ENCODE results near the gene MSI2. TPM values are rescaled to one million over a fixed set of nuclear protein-coding genes. Genes with fewer than 3 reads are reported as not detected.

Gene MSI2
- total and polyA plus RNA-seq, 5 experiments from 2014 or later: 2.5 to 136 (median 4.9) TPM

DNA sequence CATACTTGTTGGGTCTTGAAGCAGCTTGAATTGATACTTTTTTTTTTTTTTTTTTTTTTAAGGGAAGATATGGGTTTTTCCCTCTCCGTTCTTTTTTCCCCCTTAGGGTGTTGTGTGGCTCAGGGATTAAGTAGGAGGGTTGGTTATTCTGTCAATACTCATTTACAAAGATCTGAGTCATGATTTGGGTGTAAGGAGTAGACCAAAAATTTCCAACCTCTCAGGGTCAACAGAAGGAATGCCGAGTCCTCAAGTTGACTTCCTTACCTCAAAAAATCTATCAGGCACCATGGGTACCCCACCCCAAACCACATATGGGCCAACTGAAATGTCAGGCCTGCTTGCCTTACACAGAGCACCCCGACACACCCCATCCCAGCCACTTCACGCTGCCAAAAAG is 258.3 kb downstream of the MSI2 start:
- Mint-ChIP-seq H3K4me3 (no peak overlapping the region), H3K9me3 (no peaks in the 10 kb centered on the region), H3K27me3 (no peaks in the 10 kb centered on the region), H3K4me1 (peaks cover 12 to 48% (median 24%) of the 10 kb centered on the region in 4 donors), H3K27ac (peak overlapping the region in 3 of 10 donors; percentile 4 to 44 (median 43)), H3K36me3 (peaks cover 0 to 4% (median 0%) of the 10 kb centered on the region in 3 donors)
- DNase-seq (no peak), ATAC-seq (no peak)
- POLR2A ChIA-PET: no interaction called here

DNA sequence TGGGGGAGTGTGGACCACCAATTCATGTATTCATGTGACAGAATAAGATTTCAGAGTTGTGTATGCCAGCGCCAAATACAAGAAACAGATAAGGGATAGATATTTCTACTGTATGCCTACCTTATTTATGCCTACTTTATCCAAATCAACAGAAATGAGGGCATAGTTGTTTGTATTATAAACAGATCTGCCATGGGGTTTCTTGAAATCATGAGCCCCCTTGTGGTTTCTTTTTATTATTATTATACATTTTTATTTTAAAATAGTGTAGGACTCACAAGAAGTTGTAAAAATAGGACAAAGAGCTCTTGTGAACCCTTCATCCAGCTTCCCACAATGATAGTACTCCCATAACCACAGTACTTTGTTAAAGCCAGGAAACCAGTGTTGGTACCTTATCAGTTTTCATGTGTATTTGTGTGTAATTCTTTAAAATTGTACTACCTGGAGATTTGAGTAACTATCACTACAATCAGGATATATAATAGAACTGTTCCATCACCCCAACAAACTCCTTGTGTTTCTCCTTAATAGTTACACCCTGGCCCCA is 259.4 kb downstream of the MSI2 start:
- no peak for DNase-seq
- Mint-ChIP-seq H3K9me3 (no peaks in the 10 kb centered on the region), H3K4me1 (peaks cover 7 to 36% (median 23%) of the 10 kb centered on the region in 4 donors), H3K27me3 (no peaks in the 10 kb centered on the region), H3K4me3 (no peak overlapping the region), H3K36me3 (peaks cover 0 to 4% (median 0%) of the 10 kb centered on the region in 3 donors), H3K27ac (no peak overlapping the region)
- POLR2A ChIA-PET: no interaction called here
- ATAC-seq: no peak

DNA sequence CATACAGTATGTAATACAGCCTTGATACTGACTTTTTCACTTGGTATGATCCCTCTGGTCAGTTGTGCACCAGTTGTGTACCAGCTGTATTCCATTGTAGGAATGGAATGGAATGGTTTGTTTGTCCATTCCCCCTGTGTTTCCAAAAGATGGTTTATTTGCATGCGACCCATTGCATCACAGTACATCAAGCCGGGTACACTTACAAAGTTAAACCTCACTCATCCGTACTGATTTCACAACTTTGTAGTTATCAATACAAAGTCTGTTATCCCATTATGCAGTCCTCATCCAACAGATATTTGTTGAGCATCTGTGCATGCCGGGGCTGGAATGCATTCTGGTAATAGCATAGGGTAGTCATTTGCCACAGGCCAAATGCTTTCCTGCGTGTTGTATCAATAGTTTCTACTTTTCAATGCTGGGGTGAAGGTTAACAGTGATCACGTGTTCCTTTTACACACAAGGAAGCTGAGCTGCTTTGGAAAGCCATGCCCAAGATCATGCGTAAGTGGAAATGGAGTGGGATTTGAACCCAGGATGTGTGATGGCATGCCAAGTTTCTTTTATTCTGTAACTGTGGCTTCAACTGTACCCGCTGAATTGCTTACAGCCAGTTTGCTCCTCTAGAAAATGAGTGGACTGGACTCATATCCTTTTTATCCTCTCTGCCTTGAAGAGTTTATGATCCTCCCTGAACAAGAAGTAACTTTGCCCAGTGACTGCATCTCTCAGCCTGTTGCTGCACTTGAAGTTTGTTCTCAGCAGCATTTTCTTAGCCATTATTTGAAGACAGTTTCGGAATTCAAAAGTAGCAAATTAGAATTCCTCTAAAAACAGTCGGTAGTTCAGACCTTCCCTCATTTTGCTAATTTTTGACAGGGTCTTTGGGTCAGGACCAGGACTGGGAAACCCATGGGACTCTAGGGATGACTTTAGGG is 260.2 kb downstream of the MSI2 start:
- ATAC-seq (no peak), DNase-seq (no peak)
- Mint-ChIP-seq H3K36me3 (peaks cover 0 to 4% (median 0%) of the 10 kb centered on the region in 3 donors), H3K4me1 (peaks cover 6 to 31% (median 24%) of the 10 kb centered on the region in 4 donors), H3K27ac (peak overlapping the region in 3 of 10 donors; percentile 20 to 60 (median 32)), H3K4me3 (no peak overlapping the region), H3K27me3 (no peaks in the 10 kb centered on the region), H3K9me3 (no peaks in the 10 kb centered on the region)
- POLR2A ChIA-PET: no interaction called here

DNA sequence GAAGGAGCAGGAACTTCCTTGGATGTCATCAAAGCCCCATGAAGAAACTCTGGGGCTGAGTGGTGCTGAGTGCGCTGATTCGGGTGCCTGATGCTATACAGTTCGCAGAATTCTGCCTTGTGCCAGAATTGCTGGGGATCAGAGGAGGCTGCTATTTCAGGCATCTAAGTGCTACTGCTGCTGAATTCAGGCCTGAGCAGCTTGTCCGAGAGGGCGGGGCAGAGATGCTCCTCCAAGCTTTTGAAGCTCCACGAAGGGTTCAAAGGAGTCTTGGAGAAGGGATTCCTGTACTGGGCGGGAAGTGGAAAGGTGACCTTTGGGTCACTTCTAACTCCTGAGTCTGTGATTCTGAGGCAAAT is 260.9 kb downstream of the MSI2 start:
- ATAC-seq: no peak
- no peak for DNase-seq
- POLR2A ChIA-PET: interaction anchor here (1.5 kb wide), 1 partner anchor 16 kb away, joined by 3 read pairs; no protein-coding TSS in a partner anchor
- H3K9me3 Mint-ChIP-seq: no peaks in the 10 kb centered on the region
- H3K36me3 Mint-ChIP-seq: peaks cover 0 to 4% (median 0%) of the 10 kb centered on the region in 3 donors
- peaks cover 6 to 30% (median 24%) of the 10 kb centered on the region in 4 donors for H3K4me1 Mint-ChIP-seq
- peak overlapping the region in 2 of 10 donors; percentile 32 to 67 for H3K27ac Mint-ChIP-seq
- H3K27me3 Mint-ChIP-seq: no peaks in the 10 kb centered on the region
- no peak overlapping the region for H3K4me3 Mint-ChIP-seq

DNA sequence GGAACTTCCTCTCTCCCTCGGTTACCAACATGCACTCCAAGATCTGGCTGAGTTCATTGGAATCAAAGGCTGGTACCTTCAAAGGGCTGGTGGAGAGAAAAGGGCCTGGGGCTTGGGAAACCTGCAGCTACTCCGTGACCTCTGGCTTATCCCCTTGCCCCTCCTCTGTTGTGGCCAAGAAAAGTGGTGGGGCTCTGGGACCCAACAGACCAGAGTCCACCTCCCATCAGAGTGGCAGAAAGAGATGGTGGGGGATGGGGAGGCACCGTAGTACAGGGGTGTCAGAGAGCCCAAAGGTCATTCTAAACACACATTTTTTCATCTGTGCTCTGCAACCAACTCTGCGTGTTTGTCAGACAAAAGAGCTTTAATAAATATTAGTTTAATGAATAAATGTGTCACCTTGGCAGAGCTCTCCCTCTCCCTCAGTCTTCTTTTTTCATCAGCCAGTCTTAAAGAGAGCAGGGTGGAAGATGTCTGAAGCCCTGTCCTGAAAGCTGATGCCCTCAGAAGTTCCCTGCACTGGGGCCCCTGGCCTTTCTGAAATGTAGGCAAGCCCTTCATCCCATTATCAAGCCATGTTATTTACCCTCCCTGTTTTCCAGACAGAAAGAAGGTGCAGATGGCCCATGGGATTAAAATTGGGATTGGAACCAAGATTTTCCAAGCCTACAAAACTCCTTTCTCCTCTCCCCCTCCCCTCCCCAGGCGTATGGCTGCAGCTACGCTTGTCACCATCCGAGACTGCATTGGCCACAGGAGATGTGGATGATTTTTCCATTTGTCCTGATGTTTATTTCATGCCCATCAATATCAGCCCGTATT is 261.5 kb downstream of the MSI2 start:
- POLR2A ChIA-PET: interaction anchor here (1.5 kb wide), 1 partner anchor 17 kb away, joined by 3 read pairs; no protein-coding TSS in a partner anchor
- ATAC-seq: no peak
- Mint-ChIP-seq H3K9me3 (no peaks in the 10 kb centered on the region), H3K27ac (peak overlapping the region in 1 of 10 donors; percentile 67), H3K27me3 (no peaks in the 10 kb centered on the region), H3K4me1 (peaks cover 7 to 32% (median 27%) of the 10 kb centered on the region in 4 donors), H3K4me3 (no peak overlapping the region), H3K36me3 (peaks cover 0 to 4% (median 0%) of the 10 kb centered on the region in 3 donors)
- DNase-seq: no peak

DNA sequence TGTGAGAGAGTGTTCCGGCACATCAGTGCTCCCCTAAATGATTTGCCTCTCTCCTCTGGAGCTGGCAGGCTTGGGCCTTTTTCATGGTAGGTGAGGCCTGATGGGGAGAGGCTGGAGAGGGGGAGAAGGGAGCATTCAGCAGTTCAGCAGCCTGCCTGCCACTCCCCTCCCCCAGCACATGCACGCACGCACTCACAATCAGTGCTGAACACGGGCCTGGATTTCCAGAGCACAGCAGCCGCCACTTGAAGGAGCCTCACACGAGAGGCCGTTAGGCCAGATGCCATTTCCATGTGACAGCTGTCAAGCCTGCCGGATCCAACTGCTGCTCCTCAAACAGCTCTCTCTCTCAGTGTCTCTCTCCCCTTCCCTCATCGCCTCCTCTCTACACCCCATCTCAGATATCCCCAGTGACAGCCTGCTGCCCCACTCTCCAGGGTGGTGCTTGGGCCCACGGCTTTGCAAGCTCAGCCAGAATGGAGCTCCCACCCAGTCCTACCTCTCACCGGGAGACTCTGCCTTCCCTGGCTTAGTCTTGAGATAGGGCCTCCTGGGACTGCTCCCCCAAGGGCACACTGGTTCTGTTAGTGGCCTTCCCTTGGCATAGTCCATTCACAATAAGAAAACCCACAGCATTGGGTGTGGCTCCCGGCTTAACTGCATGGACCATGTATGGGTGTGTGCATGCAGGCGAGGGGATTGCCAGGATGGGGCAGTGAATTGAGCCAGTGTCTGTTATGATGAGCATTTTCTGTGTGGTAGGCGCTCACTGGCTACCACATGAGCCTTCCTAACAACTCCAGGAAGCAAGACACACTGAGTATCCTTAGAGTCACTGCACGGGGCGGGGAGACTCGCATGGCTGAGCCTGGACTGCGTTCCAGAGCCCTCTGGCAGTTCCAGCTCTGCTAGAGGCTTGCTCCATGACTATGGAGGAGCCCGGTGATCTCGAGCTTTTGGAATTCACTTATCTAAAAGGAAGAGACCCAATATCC is 262.6 kb downstream of the MSI2 start:
- no peak overlapping the region for H3K4me3 Mint-ChIP-seq
- peaks cover 13 to 39% (median 30%) of the 10 kb centered on the region in 4 donors for H3K4me1 Mint-ChIP-seq
- DNase-seq (no peak), ATAC-seq (no peak)
- POLR2A ChIA-PET: interaction anchor here (1.5 kb wide), 1 partner anchor 18 kb away, joined by 3 read pairs; no protein-coding TSS in a partner anchor
- H3K27me3 Mint-ChIP-seq: no peaks in the 10 kb centered on the region
- peaks cover 0 to 4% (median 0%) of the 10 kb centered on the region in 3 donors for H3K36me3 Mint-ChIP-seq
- H3K27ac Mint-ChIP-seq: peak overlapping the region in 3 of 10 donors; percentile 48 to 80 (median 63)
- H3K9me3 Mint-ChIP-seq: no peaks in the 10 kb centered on the region

DNA sequence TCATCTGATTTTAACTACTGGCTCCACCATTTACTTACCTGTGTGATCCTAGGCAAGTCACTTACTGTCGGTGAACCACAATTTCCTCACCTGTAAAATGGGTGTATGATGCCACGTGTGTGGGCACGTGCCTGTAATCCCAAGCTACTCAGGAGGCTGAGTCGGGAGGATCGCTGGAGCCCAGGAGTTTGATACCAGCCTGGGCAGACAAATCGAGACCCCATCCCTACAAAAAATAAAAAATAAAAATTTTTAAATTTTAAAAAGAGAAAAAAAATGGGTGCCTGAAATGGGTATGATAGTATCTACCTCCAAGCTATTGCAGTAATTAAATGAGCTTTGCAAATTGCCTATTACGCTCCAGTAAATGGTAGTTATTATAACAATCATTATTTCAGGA is 263.5 kb downstream of the MSI2 start:
- ATAC-seq (no peak), DNase-seq (no peak)
- H3K4me3 Mint-ChIP-seq: no peak overlapping the region
- H3K27ac Mint-ChIP-seq: no peak overlapping the region
- POLR2A ChIA-PET: no interaction called here
- peaks cover 0 to 2% (median 0%) of the 10 kb centered on the region in 3 donors for H3K36me3 Mint-ChIP-seq
- H3K4me1 Mint-ChIP-seq: peaks cover 18 to 46% (median 36%) of the 10 kb centered on the region in 4 donors
- H3K27me3 Mint-ChIP-seq: no peaks in the 10 kb centered on the region
- no peaks in the 10 kb centered on the region for H3K9me3 Mint-ChIP-seq

DNA sequence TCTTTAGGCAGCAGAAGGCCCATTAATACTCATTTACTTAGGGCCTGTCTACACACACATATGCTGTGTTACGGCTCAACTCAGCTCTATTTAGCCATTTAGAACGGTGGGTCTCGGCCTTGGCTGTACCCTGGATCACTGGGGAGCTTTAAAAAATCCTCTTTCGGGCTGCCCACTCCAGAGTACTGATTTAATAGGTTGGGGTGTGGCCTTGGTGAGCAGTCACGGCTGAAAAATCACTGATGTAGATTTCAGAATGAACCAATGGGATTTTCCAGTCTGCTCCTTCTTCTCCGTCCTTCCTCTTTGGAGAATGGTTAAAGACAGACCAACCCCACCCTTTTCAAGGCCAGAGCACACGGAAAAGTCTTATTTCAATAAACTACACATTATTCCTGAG is 265.3 kb downstream of the MSI2 start:
- peaks cover 20 to 51% (median 37%) of the 10 kb centered on the region in 4 donors for H3K4me1 Mint-ChIP-seq
- H3K27ac Mint-ChIP-seq: no peak overlapping the region
- POLR2A ChIA-PET: no interaction called here
- H3K4me3 Mint-ChIP-seq: no peak overlapping the region
- no peak for DNase-seq
- H3K36me3 Mint-ChIP-seq: peaks cover 0 to 2% (median 0%) of the 10 kb centered on the region in 3 donors
- ATAC-seq: no peak
- H3K27me3 Mint-ChIP-seq: no peaks in the 10 kb centered on the region
- no peaks in the 10 kb centered on the region for H3K9me3 Mint-ChIP-seq

DNA sequence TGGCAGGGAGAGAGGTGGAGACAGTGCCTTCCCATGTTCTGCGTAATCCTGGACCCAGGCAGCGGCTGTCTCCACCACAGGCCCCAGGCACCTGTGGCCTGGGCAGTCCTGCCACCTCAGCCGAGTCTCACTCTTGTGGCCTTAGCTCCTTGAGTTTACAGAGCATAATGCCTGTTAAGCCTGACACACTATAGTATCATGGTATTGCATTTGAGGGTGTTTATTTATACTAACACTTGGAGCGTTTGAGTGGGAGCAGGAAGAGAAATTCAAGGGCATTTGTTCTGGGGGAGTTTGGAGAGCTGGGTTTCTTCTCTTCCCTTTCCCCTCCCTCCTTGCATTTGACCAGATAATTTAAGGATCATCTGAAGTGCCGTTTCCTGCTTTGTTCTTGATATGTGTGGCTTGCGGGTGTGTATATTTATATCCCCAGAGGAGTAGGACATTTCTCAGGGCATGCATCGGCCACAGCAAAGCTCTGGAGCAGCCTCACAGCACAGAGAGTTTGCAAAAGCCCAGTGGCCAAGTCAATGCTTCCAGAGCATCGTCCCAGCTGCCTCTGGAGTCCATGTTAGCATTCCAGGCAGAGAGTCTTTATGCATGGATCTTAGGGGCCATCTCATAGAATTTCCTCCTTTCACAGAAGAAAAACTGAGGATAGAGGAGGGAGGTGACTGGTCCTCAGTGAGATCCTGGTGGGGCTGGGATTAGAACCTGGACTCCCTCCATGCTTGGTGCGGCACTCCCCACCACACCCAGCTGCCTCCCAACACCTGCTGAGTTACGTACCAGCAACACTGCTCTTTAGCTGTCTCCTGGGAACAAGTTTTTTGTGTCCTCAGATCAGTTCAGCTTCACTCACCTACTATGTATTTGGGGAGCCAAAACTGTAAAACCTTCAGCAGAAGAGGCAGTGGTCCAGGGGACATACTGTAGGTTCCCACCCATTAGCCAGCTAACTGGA is 266.0 kb downstream of the MSI2 start:
- Mint-ChIP-seq H3K4me3 (no peak overlapping the region), H3K36me3 (peaks cover 0 to 2% (median 0%) of the 10 kb centered on the region in 3 donors), H3K4me1 (peaks cover 18 to 49% (median 32%) of the 10 kb centered on the region in 4 donors), H3K27me3 (no peaks in the 10 kb centered on the region), H3K27ac (peak overlapping the region in 2 of 10 donors; percentile 26 to 65), H3K9me3 (no peaks in the 10 kb centered on the region)
- POLR2A ChIA-PET: no interaction called here
- DNase-seq: no peak
- ATAC-seq: no peak

DNA sequence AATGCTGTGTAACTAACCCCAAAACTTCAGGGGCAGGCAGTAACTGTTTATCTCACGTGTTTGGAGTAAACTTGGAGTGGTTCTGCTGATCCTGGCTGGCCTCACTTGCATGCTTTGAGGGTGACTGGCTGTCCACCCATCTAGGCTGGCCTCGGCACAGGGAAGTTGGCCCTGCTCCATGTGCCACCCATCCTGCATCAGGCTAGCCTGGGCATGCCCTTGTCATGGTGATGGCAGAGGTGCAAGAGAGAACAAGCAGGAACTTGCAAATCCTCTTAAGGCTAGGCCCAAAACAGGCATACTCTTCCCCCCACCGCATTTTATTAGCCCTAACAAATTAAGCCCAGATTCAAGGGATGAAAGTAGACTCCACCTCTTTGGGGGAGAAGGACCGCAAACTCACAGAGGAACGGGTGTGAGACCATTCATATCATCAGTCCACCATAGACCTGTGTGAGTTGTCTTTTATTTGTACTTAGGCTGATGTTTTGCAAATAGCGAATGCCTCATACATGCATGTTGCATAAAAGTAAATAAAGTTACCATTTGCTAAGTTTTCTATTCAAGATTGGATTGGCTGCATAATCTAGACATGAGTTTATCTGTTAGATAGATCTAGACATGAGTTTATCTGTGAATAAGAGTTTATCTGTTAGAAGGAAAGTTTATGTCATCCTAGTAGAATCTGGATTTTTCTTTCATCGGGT is 267.8 kb downstream of the MSI2 start:
- POLR2A ChIA-PET: no interaction called here
- Mint-ChIP-seq H3K27ac (peak overlapping the region in 3 of 10 donors; percentile 23 to 51 (median 42)), H3K4me3 (peak overlapping the region in 1 of 10 donors; percentile 38), H3K9me3 (no peaks in the 10 kb centered on the region), H3K27me3 (no peaks in the 10 kb centered on the region), H3K36me3 (no peaks in the 10 kb centered on the region), H3K4me1 (peaks cover 20 to 49% (median 26%) of the 10 kb centered on the region in 4 donors)
- no peak for ATAC-seq
- DNase-seq: no peak
